ENCODE measurements around the gene SYNGR4. TPM values are rescaled to one million over a fixed set of nuclear protein-coding genes. Genes with fewer than 3 reads are reported as not detected.

SYNGR4 gene
- total RNA-seq, 1 donor from 2014 or later: not detected

GRCh38 chr19:48359123-48359522 lies 5.0 kb upstream of the SYNGR4 start:
- no peak overlapping the region for H3K27ac ChIP-seq
- no peak for TF ChIP-seq POLR2A (IDR thresholded peaks at IDR 0.05)
- TF ChIP-seq POLR2AphosphoS5 (IDR thresholded peaks at IDR 0.05; ENCODE audit: insufficient read depth in 1 of 2, low read depth in 1 of 2): no peak
- no peak for TF ChIP-seq CTCF (IDR thresholded peaks at IDR 0.05)
- DNase-seq (ENCODE audit: extremely low spot score in 2 of 2): no peak
- H3K9me3 ChIP-seq: no peaks in the 10 kb centered on the region
- H3K36me3 ChIP-seq: no peaks in the 10 kb centered on the region
- no peaks in the 10 kb centered on the region for H3K27me3 ChIP-seq
- intact Hi-C loops (cut with DNase I): no loop called here
- H3K4me1 ChIP-seq: peaks cover 5% of the 10 kb centered on the region
- no peak overlapping the region for H3K4me3 ChIP-seq

GRCh38 chr19:48361912-48362311 lies 2.3 kb upstream of the SYNGR4 start:
- intact Hi-C loops (cut with DNase I): no loop called here
- H3K36me3 ChIP-seq: no peaks in the 10 kb centered on the region
- TF ChIP-seq POLR2A (IDR thresholded peaks at IDR 0.05) (no peak), CTCF (IDR thresholded peaks at IDR 0.05) (no peak), POLR2AphosphoS5 (IDR thresholded peaks at IDR 0.05; ENCODE audit: insufficient read depth in 1 of 2, low read depth in 1 of 2) (no peak)
- peaks cover 10% of the 10 kb centered on the region for H3K4me1 ChIP-seq
- H3K27me3 ChIP-seq: no peaks in the 10 kb centered on the region
- no peaks in the 10 kb centered on the region for H3K9me3 ChIP-seq
- DNase-seq (ENCODE audit: extremely low spot score in 2 of 2): no peak
- H3K27ac ChIP-seq: no peak overlapping the region
- H3K4me3 ChIP-seq: no peak overlapping the region

GRCh38 chr19:48362716-48363499 lies 1.3 kb upstream of the SYNGR4 start:
- TF ChIP-seq POLR2AphosphoS5 (IDR thresholded peaks at IDR 0.05; ENCODE audit: insufficient read depth in 1 of 2, low read depth in 1 of 2): peak in 1 of 2 donors; percentile 90
- TF ChIP-seq POLR2A (IDR thresholded peaks at IDR 0.05): peak in 1 of 2 donors; percentile 8
- TF ChIP-seq CTCF (IDR thresholded peaks at IDR 0.05): peak in 1 of 3 experiments; percentile 20
- H3K27me3 ChIP-seq: no peaks in the 10 kb centered on the region
- H3K27ac ChIP-seq: peak overlapping the region; percentile 98
- intact Hi-C loops (cut with DNase I): no loop called here
- H3K4me1 ChIP-seq: peaks cover 10% of the 10 kb centered on the region
- peak in 1 of 2 donors; percentile 94 for DNase-seq (ENCODE audit: extremely low spot score in 2 of 2)
- peak overlapping the region; percentile 66 to 80 for H3K4me3 ChIP-seq
- no peaks in the 10 kb centered on the region for H3K9me3 ChIP-seq
- no peaks in the 10 kb centered on the region for H3K36me3 ChIP-seq

DNA sequence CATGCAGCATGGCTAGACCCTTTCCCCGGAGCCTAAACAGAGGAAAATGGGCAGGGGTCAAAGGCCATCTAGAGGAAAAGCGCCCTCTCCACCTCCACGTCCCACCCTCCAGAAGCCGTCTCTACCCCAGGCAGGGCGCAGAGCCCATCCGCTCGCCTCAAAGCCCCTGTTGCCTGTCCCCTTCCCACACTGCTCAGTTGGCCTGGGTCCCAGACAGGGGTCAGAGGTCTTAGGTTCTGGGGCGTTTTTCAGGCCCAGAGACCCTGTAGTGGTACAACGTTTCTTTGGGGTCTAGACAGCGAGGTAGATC lies 712 bp upstream of the SYNGR4 start:
- peak overlapping the region; percentile 98 for H3K27ac ChIP-seq
- peak overlapping the region; percentile 66 to 80 for H3K4me3 ChIP-seq
- peaks cover 10% of the 10 kb centered on the region for H3K4me1 ChIP-seq
- H3K27me3 ChIP-seq: no peaks in the 10 kb centered on the region
- no peaks in the 10 kb centered on the region for H3K9me3 ChIP-seq
- TF ChIP-seq CTCF (IDR thresholded peaks at IDR 0.05) (no peak), POLR2AphosphoS5 (IDR thresholded peaks at IDR 0.05; ENCODE audit: insufficient read depth in 1 of 2, low read depth in 1 of 2) (no peak), POLR2A (IDR thresholded peaks at IDR 0.05) (no peak)
- no peaks in the 10 kb centered on the region for H3K36me3 ChIP-seq
- intact Hi-C loops (cut with DNase I): no loop called here
- peak in 1 of 2 donors; percentile 88 for DNase-seq (ENCODE audit: extremely low spot score in 2 of 2)
